GM19035 (cell line): ENCODE measurements around the gene L3MBTL3.
A peak's percentile ranks its signal among the peaks of the same experiment; 100 is the strongest.
"Not testable (repeated sequence)": the region's sequence is repeated elsewhere in the genome, so short reads cannot be mapped to it uniquely, and the experiment has no call there.

Source experiments
- ATAC-seq: cut with Tn5 transposase; IDR thresholded peaks from one replicate; pipeline ENCODE4 v1.9.1; 2021; ENCODE audit not compliant: unreplicated experiment

Gene L3MBTL3

GRCh38 chr6:130070792-130071191 is 52.4 kb downstream of the L3MBTL3 start:
- ATAC-seq = no peak

GRCh38 chr6:130075879-130076460 is 57.6 kb downstream of the L3MBTL3 start:
- no peak for ATAC-seq

GRCh38 chr6:130076512-130076911 is 58.1 kb downstream of the L3MBTL3 start:
- ATAC-seq = no peak

DNA sequence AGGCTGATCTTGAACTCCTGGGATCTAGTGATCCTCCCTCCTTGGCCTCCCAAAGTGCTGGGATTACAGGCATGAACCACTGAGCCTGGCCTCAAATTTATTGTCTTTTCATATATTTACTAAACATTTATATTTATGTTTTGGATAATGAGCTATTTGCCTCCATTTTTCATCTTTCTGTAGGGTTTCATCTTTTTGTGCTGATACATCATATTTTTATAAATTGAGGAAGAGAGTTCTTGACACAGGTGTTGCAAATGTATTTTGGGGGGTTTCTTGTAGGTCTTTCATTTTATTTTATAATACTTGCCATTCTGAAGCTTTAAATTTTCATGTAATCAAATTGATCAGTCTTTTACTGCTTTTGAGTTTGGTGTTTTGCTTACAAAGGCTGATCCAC is 72.4 kb downstream of the L3MBTL3 start:
- ATAC-seq = no peak

GRCh38 chr6:130093546-130093945 is 75.2 kb downstream of the L3MBTL3 start:
- no peak for ATAC-seq

- no peak for ATAC-seq
Measured at GRCh38 chr6:130098317-130098716, 79.9 kb downstream of the L3MBTL3 start.

GRCh38 chr6:130099119-130099518 is 80.7 kb downstream of the L3MBTL3 start:
- ATAC-seq = no peak

DNA sequence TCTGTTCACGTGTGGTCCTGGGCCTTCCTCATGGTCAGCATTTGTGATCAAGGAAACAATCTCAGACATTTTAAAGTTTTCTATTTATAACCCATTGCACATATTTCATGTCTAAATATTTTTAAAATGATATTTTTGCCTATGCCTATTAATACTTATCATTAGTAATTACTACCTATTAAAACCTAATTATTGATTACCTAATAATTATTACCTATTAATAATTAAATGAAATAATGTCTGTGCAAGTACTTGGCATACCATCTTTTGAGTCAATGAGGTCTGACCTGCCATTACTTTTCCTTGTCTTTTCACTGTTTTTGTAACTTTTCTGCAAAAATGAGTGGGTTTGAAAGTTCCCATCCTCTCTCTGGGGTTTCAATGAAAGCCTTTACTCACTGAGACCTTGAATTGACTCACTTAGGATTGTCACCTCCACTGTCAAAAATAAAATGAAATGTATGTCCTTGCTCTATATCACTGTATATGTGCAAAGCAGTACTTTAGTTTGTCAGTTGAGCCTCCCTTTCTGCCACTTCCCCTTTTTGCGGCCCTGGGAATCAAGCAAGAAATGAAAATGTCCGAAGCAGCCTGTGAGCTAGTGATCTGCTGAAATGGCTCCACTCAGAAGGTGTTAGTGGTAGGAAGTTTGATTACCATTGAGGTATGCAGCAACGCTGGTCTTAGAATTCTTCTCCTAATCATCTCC is 87.8 kb downstream of the L3MBTL3 start:
- ATAC-seq = peak; percentile 84

- ATAC-seq = no peak
Measured at GRCh38 chr6:130107710-130108109, 89.3 kb downstream of the L3MBTL3 start.

GRCh38 chr6:130111031-130111430 is 92.7 kb downstream of the L3MBTL3 start:
- no peak for ATAC-seq

GRCh38 chr6:130113201-130113710 is 94.9 kb downstream of the L3MBTL3 start:
- ATAC-seq = no peak

DNA sequence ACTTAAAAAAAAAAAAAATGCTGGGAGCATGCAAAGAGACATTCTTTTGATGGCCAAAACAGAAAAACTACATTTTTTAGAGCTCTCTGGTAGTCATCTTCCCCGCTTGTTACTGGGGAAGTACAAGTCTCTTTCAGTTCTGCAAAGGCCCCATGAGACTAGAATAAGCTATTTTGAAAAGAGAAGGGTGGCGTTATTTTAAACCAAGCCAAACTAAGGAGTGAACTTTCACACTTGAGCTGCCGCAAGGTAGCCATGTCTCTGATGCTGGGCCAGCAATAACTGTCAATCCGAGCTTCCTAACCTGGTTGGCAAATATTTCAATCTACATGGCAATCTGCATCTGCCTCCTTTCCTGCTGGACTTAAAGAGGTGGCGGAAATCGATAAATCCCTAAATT is 96.7 kb downstream of the L3MBTL3 start:
- peak; percentile 90 for ATAC-seq

GRCh38 chr6:130116273-130116672 is 97.9 kb downstream of the L3MBTL3 start:
- no peak for ATAC-seq

GRCh38 chr6:130117187-130117701 is 98.9 kb downstream of the L3MBTL3 start:
- not testable (repeated sequence) for ATAC-seq

DNA sequence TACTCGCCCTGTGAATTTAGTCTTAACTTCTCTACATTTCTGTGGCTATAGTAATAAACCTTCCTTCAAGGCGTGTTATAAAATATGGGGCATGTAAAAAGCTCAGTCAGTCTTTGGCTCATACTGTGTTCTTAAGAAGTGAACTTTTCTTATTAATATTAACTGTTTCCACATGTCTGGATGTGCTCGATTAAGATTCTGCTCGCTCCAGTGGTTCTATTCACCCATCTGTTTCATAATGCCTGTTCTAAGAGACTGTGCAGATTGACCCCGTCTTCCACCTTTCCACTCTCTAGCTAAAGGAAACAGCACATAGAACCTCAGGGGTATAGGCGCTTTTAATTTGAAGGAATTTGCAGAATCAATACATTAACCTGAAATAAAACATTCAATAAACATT is 99.9 kb downstream of the L3MBTL3 start:
- no peak for ATAC-seq

GRCh38 chr6:130119211-130119610 is 100.8 kb downstream of the L3MBTL3 start:
- no peak for ATAC-seq

DNA sequence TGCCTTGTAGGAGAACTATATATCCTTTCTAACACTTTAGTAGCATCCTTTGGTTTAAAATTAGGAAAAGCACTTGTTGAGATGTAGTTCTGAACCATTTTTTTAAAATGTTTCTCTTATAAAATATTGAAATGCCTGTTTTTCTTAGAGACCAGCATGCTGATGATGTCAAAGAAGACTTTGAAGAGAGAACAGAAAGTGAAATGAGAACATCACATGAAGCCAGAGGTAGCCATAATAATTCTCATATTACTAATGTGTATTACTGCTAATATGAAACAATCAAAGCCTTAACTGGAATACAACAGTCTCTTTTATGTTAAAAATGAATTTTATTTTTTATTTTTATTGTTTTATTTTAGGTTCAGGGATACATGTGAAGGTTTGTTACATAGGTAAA is 102.3 kb downstream of the L3MBTL3 start:
- ATAC-seq = no peak

- ATAC-seq = no peak
Measured at GRCh38 chr6:130122243-130122642, 103.9 kb downstream of the L3MBTL3 start.

- ATAC-seq = no peak
Measured at GRCh38 chr6:130127195-130127594, 108.8 kb downstream of the L3MBTL3 start.

GRCh38 chr6:130128326-130128725 is 109.9 kb downstream of the L3MBTL3 start:
- no peak for ATAC-seq

- ATAC-seq = no peak
Measured at GRCh38 chr6:130129762-130130246, 111.4 kb downstream of the L3MBTL3 start.

DNA sequence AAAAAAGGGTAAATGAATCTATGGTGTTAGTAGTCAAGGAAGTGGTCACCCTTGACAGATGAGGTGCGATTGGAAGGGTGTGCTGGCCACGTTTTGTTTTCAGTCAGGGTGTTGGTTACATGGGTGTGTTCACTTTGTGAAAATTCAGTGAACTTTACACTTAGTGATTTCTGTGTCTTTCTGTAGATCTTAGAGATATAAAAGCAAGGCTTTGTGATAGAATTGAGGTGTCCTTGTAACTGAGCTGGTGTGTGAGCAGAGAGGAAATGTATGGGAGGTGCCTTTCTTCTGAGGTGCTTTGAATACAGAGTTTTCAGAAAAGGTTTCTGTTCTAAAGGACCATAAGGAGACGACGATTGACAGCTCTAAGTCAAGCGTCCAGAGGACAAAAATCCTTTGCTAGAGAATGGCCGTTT is 113.9 kb downstream of the L3MBTL3 start:
- peak; percentile 69 for ATAC-seq
